WTC11 (cell line): ENCODE data around the gene MRPS10. TPM values are rescaled to one million over a fixed set of nuclear protein-coding genes. Genes with fewer than 3 reads are reported as not detected.

Source experiments
- ATAC-seq: fragments of 200-7000 bp; cut with Tn5 transposase; 2 replicates; pipeline ENCODE4 v1.10.0; 2021; ENCODE audit warnings: mild to moderate bottlenecking, moderate library complexity
- CTCF ChIA-PET: fragments of 300-600 bp; sonication (Branson Sonifier 250); formaldehyde crosslinking; loops from one replicate; lab custom pipeline; 2021; ENCODE audit warnings: antibody characterized with exemption; lab: Charles Lee
- POLR2A ChIA-PET: fragments of 350-600 bp; sonication (Branson Sonifier 250); formaldehyde crosslinking; loops from one replicate; lab custom pipeline; 2021; ENCODE audit warnings: antibody characterized with exemption; lab: Charles Lee
- DNase-seq: peaks from one replicate; pipeline ENCODE4 v3.0.0; 2021; ENCODE audit warnings: low spot score
- H3K27ac Mint-ChIP-seq: 2 replicates; pipeline ENCODE4 v1.8.0; 2021; ENCODE audit warnings: mixed read lengths
- H3K27me3 Mint-ChIP-seq: 2 replicates; pipeline ENCODE4 v1.8.0; 2021; ENCODE audit warnings: low read depth, mild to moderate bottlenecking, moderate library complexity, mixed read lengths
- H3K36me3 Mint-ChIP-seq: 2 replicates; pipeline ENCODE4 v1.8.0; 2021; ENCODE audit warnings: mixed read lengths
- H3K4me1 Mint-ChIP-seq: 2 replicates; pipeline ENCODE4 v1.8.0; 2022; ENCODE audit warnings: mixed read lengths
- H3K4me3 Mint-ChIP-seq: 2 replicates; pipeline ENCODE4 v1.8.0; 2021; ENCODE audit warnings: mild to moderate bottlenecking, moderate library complexity, mixed read lengths
- H3K9me3 Mint-ChIP-seq: 2 replicates; pipeline ENCODE4 v1.8.0; 2021; ENCODE audit warnings: mixed read lengths
- AFF4 ChIP-seq: sonication (generic); formaldehyde crosslinking; IDR thresholded peaks from 2 replicates; pipeline ENCODE4 v1.8.1; 2023; ENCODE audit warnings: mild to moderate bottlenecking, missing genetic modification reagents, borderline replicate concordance
- ELF4 ChIP-seq: sonication (generic); formaldehyde crosslinking; IDR thresholded peaks from 2 replicates; pipeline ENCODE4 v1.8.1; 2022; ENCODE audit warnings: low read depth, mild to moderate bottlenecking, moderate library complexity, missing genetic modification reagents
- ERG ChIP-seq: fragments of 250-450 bp; sonication (Bioruptor Pico); IDR thresholded peaks from 2 replicates; pipeline ENCODE4 v1.8.0; 2021; ENCODE audit warnings: mild to moderate bottlenecking
- FOXJ3 ChIP-seq: sonication (generic); formaldehyde crosslinking; IDR thresholded peaks from 2 replicates; pipeline ENCODE4 v1.9.0; 2021; ENCODE audit warnings: missing genetic modification reagents, mild to moderate bottlenecking, borderline replicate concordance
- NFE2L1 ChIP-seq: sonication (generic); formaldehyde crosslinking; IDR thresholded peaks from 2 replicates; pipeline ENCODE4 v1.8.1; 2023; ENCODE audit warnings: missing genetic modification reagents
- PRRX2 ChIP-seq: fragments of 250-450 bp; sonication (Bioruptor Pico); IDR thresholded peaks from 2 replicates; pipeline ENCODE4 v1.8.0; 2021; ENCODE audit warnings: mild to moderate bottlenecking
- SOX15 ChIP-seq: fragments of 250-450 bp; sonication (Bioruptor Pico); IDR thresholded peaks from 2 replicates; pipeline ENCODE4 v1.9.0; 2021; ENCODE audit warnings: mild to moderate bottlenecking
- TP53 ChIP-seq: sonication (generic); formaldehyde crosslinking; IDR thresholded peaks from 2 replicates; pipeline ENCODE4 v1.8.1; 2023; ENCODE audit warnings: mild to moderate bottlenecking, missing genetic modification reagents
- total RNA-seq: library from RNA; stranded (reverse); gene quantifications from 3 replicates; pipeline ENCODE4 v1.2.3, GENCODE V29; 2021
- TF ChIP-seq, protein P1 (sequence below): sonication (generic); formaldehyde crosslinking; IDR thresholded peaks from 2 replicates; pipeline ENCODE4 v1.8.0; 2022; ENCODE audit warnings: mild to moderate bottlenecking, missing genetic modification reagents
- TF ChIP-seq, protein P2 (sequence below): fragments of 250-450 bp; sonication (Bioruptor Pico); IDR thresholded peaks from 2 replicates; pipeline ENCODE4 v1.9.0; 2021; ENCODE audit warnings: mild to moderate bottlenecking

The MRPS10 gene
- total RNA-seq, 1 experiment from 2014 or later = 31.3 TPM

- TF ChIP-seq AFF4 (CRISPR knock-in tag) = no peak
Observed at GRCh38 chr6:42228305-42228704, 10.6 kb upstream of the MRPS10 start (continued).

- Mint-ChIP-seq H3K4me3 (no peak overlapping the region), H3K9me3 (no peaks in the 10 kb centered on the region), H3K36me3 (peaks cover 30% of the 10 kb centered on the region), H3K27me3 (no peaks in the 10 kb centered on the region), H3K27ac (no peak overlapping the region), H3K4me1 (no peaks in the 10 kb centered on the region)
- DNase-seq = no peak
- no peak for ATAC-seq
- TF ChIP-seq, protein P1, sequence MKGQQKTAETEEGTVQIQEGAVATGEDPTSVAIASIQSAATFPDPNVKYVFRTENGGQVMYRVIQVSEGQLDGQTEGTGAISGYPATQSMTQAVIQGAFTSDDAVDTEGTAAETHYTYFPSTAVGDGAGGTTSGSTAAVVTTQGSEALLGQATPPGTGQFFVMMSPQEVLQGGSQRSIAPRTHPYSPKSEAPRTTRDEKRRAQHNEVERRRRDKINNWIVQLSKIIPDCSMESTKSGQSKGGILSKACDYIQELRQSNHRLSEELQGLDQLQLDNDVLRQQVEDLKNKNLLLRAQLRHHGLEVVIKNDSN (CRISPR knock-in tag) = no peak
- TF ChIP-seq AFF4 (CRISPR knock-in tag) (no peak), TP53 (CRISPR knock-in tag) (no peak), FOXJ3 (no peak), PRRX2 (no peak), ERG (no peak), SOX15 (no peak), NFE2L1 (CRISPR knock-in tag) (no peak), ELF4 (CRISPR knock-in tag) (no peak)
- TF ChIP-seq, protein P2, sequence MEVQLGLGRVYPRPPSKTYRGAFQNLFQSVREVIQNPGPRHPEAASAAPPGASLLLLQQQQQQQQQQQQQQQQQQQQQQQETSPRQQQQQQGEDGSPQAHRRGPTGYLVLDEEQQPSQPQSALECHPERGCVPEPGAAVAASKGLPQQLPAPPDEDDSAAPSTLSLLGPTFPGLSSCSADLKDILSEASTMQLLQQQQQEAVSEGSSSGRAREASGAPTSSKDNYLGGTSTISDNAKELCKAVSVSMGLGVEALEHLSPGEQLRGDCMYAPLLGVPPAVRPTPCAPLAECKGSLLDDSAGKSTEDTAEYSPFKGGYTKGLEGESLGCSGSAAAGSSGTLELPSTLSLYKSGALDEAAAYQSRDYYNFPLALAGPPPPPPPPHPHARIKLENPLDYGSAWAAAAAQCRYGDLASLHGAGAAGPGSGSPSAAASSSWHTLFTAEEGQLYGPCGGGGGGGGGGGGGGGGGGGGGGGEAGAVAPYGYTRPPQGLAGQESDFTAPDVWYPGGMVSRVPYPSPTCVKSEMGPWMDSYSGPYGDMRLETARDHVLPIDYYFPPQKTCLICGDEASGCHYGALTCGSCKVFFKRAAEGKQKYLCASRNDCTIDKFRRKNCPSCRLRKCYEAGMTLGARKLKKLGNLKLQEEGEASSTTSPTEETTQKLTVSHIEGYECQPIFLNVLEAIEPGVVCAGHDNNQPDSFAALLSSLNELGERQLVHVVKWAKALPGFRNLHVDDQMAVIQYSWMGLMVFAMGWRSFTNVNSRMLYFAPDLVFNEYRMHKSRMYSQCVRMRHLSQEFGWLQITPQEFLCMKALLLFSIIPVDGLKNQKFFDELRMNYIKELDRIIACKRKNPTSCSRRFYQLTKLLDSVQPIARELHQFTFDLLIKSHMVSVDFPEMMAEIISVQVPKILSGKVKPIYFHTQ (CRISPR knock-in tag) = no peak
- POLR2A ChIA-PET = no interaction called here
- CTCF ChIA-PET = interaction anchor here (1.0 to 2.0 kb wide), 2 partner anchors 13 to 320 kb away, joined by 5 to 9 read pairs; no protein-coding TSS in a partner anchor
Observed at GRCh38 chr6:42227173-42227850, 9.7 kb upstream of the MRPS10 start.
